ENCODE measurements around the gene ZNF680.
A peak's percentile ranks its signal among the peaks of the same experiment; 100 is the strongest.
"Not testable (repeated sequence)": the region's sequence is repeated elsewhere in the genome, so short reads cannot be mapped to it uniquely, and the experiment has no call there.

The ZNF680 gene

DNA sequence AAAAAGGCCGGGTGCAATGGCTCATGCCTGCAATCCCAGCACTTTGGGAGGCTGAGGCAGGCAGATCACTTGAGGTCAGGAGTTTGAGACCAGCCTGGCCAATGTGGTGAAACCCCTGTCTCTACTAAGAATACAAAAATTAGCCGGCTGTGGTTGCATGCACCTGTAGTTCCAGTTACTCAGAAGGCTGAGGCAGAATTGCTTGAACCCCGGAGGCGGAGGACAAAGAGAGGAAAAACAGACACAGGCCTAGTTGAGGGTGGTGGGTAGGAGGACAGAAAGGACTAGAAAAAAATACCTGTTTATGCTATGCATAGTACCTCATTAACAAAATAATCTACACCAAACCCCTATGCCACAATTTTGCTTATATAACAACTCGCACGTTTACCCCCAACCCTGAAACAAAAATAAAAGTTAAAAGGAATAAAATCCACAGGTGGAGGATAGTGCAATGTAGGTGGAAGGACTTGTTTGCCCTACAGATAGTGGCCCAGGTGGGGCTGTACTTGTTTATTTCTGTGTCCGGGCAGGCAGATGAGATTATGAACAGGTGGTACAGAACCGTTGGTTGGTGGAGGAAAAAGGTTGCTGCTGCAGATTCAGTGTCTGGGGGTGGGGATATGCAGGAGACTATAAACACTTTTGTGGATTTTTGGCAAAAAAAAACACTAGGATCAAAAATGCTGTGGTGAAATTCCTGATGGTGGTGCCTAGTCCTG is 5.1 kb downstream of the ZNF680 start:
- no peaks in the 10 kb centered on the region for H3K27me3 ChIP-seq (ENCODE audit: insufficient read depth, low read length, poor library complexity)
- peaks cover 65% of the 10 kb centered on the region for H3K36me3 ChIP-seq (ENCODE audit: insufficient read depth, low read length)
- H3K9ac ChIP-seq (ENCODE audit: low read depth, low read length) = no peak overlapping the region
- H3K9me3 ChIP-seq (ENCODE audit: insufficient read depth, low read length, severe bottlenecking) = peaks cover 23% of the 10 kb centered on the region
- TF ChIP-seq EZH2 (IDR thresholded peaks at IDR 0.05; ENCODE audit: borderline replicate concordance, low read depth, low read length, severe bottlenecking) = no peak
- TF ChIP-seq, protein P1, sequence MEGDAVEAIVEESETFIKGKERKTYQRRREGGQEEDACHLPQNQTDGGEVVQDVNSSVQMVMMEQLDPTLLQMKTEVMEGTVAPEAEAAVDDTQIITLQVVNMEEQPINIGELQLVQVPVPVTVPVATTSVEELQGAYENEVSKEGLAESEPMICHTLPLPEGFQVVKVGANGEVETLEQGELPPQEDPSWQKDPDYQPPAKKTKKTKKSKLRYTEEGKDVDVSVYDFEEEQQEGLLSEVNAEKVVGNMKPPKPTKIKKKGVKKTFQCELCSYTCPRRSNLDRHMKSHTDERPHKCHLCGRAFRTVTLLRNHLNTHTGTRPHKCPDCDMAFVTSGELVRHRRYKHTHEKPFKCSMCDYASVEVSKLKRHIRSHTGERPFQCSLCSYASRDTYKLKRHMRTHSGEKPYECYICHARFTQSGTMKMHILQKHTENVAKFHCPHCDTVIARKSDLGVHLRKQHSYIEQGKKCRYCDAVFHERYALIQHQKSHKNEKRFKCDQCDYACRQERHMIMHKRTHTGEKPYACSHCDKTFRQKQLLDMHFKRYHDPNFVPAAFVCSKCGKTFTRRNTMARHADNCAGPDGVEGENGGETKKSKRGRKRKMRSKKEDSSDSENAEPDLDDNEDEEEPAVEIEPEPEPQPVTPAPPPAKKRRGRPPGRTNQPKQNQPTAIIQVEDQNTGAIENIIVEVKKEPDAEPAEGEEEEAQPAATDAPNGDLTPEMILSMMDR (IDR thresholded peaks at IDR 0.05; ENCODE audit: borderline replicate concordance, extremely low read depth, low read length, poor library complexity, severe bottlenecking) = no peak
- no peak overlapping the region for H2AFZ ChIP-seq (ENCODE audit: low read depth, low read length)
- ATAC-seq (ENCODE audit: insufficient read depth, low read depth) = no peak
- no peak overlapping the region; a peak in 1 of 4 replicates for H3K4me3 ChIP-seq (ENCODE audit: low read depth in 1 of 2, low read length in 2 of 2)
- peaks cover 34% of the 10 kb centered on the region for H3K4me1 ChIP-seq (ENCODE audit: insufficient read depth, low read length)
- H3K79me2 ChIP-seq (ENCODE audit: insufficient read depth, low read length) = peaks cover 94% of the 10 kb centered on the region
- DNase-seq = no peak
- 0 out of 2 replicates have a peak, but pooled peaks cover 4% of the 10 kb centered on the region for H4K20me1 ChIP-seq (ENCODE audit: insufficient read depth, low read length)
- no peak overlapping the region for H3K4me2 ChIP-seq (ENCODE audit: insufficient read depth, low read length)
- H3K27ac ChIP-seq (ENCODE audit: low read length) = no peak overlapping the region

DNA sequence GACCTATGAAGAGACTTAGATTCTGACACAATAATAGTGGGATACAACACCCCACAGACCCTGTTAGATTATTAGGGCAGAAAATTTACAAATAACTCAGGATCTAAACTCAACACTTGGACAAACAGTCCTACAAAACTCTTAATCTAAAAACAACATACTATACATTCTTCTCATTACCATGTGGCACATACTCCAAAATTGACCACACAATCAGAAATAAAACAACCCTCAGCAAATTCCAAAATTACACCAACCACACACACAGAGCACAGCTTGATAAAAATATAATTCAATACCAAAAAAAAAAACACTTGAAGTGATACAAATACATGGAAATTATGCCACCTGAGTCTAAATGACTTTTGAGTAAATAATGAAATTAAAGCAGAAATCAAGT is 7.8 kb downstream of the ZNF680 start:
- peaks cover 16% of the 10 kb centered on the region for H3K4me1 ChIP-seq (ENCODE audit: insufficient read depth, low read length)
- H3K27ac ChIP-seq (ENCODE audit: low read length) = no peak overlapping the region
- no peak overlapping the region for H2AFZ ChIP-seq (ENCODE audit: low read depth, low read length)
- H3K4me2 ChIP-seq (ENCODE audit: insufficient read depth, low read length) = no peak overlapping the region
- no peaks in the 10 kb centered on the region for H3K27me3 ChIP-seq (ENCODE audit: insufficient read depth, low read length, poor library complexity)
- peaks cover 70% of the 10 kb centered on the region for H3K36me3 ChIP-seq (ENCODE audit: insufficient read depth, low read length)
- peaks cover 17% of the 10 kb centered on the region for H3K9me3 ChIP-seq (ENCODE audit: insufficient read depth, low read length, severe bottlenecking)
- peaks cover 5% of the 10 kb centered on the region; the same call in 1 of the 2 replicates for H4K20me1 ChIP-seq (ENCODE audit: insufficient read depth, low read length)
- H3K9ac ChIP-seq (ENCODE audit: low read depth, low read length) = no peak overlapping the region
- peaks cover 97% of the 10 kb centered on the region for H3K79me2 ChIP-seq (ENCODE audit: insufficient read depth, low read length)
- ATAC-seq (ENCODE audit: insufficient read depth, low read depth) (no peak), DNase-seq (no peak)
- H3K4me3 ChIP-seq (ENCODE audit: low read depth in 1 of 2, low read length in 2 of 2) = no peak overlapping the region
- no peak for TF ChIP-seq EZH2 (IDR thresholded peaks at IDR 0.05; ENCODE audit: borderline replicate concordance, low read depth, low read length, severe bottlenecking)
- TF ChIP-seq, protein P1 (IDR thresholded peaks at IDR 0.05; ENCODE audit: borderline replicate concordance, extremely low read depth, low read length, poor library complexity, severe bottlenecking) = no peak

DNA sequence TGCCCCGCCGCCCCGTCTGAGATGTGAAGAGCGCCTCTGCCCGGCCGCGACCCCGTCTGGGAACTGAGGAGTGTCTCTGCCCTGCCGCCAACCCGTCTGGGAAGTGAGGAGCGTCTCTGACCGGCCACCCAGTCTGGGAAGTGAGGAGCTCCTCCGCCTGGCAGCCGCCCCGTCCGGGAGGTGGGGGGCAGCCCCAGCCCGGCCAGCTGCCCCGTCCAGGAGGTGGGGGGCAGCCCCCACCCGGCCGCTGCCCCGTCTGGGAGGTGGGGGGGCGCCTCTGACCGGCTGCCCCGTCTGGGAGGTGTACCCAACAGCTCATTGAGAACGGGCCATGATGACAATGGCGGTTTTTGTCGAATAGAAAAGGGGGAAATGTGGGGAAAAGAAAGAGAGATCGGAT is 8.7 kb downstream of the ZNF680 start:
- not testable (repeated sequence) for H3K27me3 ChIP-seq (ENCODE audit: insufficient read depth, low read length, poor library complexity); H3K4me2 ChIP-seq (ENCODE audit: insufficient read depth, low read length); H4K20me1 ChIP-seq (ENCODE audit: insufficient read depth, low read length); H2AFZ ChIP-seq (ENCODE audit: low read depth, low read length); H3K4me3 ChIP-seq (ENCODE audit: low read depth in 1 of 2, low read length in 2 of 2); H3K9ac ChIP-seq (ENCODE audit: low read depth, low read length); H3K27ac ChIP-seq (ENCODE audit: low read length); ATAC-seq (ENCODE audit: insufficient read depth, low read depth); DNase-seq
- peaks cover 97% of the 10 kb centered on the region for H3K79me2 ChIP-seq (ENCODE audit: insufficient read depth, low read length)
- peaks cover 71% of the 10 kb centered on the region for H3K36me3 ChIP-seq (ENCODE audit: insufficient read depth, low read length)
- peaks cover 10% of the 10 kb centered on the region for H3K4me1 ChIP-seq (ENCODE audit: insufficient read depth, low read length)
- H3K9me3 ChIP-seq (ENCODE audit: insufficient read depth, low read length, severe bottlenecking) = peaks cover 17% of the 10 kb centered on the region

DNA sequence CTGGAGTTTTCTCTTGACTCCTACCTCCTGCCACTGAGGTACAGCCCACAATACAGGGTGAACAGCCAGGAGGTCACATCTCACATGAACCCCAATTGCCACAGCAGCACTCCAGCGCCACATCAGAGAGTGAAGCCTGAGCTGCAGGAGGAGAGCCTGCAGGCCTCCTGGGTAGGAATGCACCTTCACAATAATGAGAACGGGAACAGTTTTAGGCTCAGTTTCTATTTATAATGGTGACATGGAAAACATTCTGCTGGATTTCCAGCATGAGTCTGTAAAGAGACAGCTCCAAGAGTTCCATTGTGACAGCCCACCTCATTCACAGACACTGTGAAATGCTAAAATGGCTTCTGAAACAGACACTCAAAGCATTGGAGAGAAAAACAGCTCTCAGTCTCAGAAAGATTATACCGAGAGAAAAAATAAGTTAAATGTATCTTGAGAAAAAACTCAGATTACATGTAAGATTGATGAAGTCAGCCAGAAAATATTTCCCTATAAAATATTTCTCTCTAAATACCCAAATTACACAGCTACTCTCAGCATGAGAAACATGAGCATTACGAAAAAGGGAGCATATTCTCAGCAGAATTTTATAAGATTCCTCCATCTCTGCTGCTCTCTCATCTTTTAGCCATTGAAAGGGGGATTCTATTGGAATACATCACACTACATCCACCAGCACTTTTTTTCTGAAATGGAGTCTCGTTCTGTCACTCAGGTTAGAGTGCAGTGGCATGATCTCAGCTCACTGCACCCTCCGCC is 11.3 kb downstream of the ZNF680 start:
- DNase-seq = no peak
- H3K27ac ChIP-seq (ENCODE audit: low read length) = no peak overlapping the region
- H3K4me3 ChIP-seq (ENCODE audit: low read depth in 1 of 2, low read length in 2 of 2) = no peak overlapping the region
- no peak overlapping the region for H2AFZ ChIP-seq (ENCODE audit: low read depth, low read length)
- peaks cover 67% of the 10 kb centered on the region for H3K36me3 ChIP-seq (ENCODE audit: insufficient read depth, low read length)
- H3K9ac ChIP-seq (ENCODE audit: low read depth, low read length) = no peak overlapping the region
- peaks cover 96% of the 10 kb centered on the region for H3K79me2 ChIP-seq (ENCODE audit: insufficient read depth, low read length)
- no peak for TF ChIP-seq EZH2 (IDR thresholded peaks at IDR 0.05; ENCODE audit: borderline replicate concordance, low read depth, low read length, severe bottlenecking)
- TF ChIP-seq, protein P1 (IDR thresholded peaks at IDR 0.05; ENCODE audit: borderline replicate concordance, extremely low read depth, low read length, poor library complexity, severe bottlenecking) = no peak
- H3K27me3 ChIP-seq (ENCODE audit: insufficient read depth, low read length, poor library complexity) = no peaks in the 10 kb centered on the region
- 0 out of 3 replicates have a peak, but pooled peaks have one; percentile 27 for ATAC-seq (ENCODE audit: insufficient read depth, low read depth)
- no peaks in the 10 kb centered on the region for H3K4me1 ChIP-seq (ENCODE audit: insufficient read depth, low read length)
- H3K9me3 ChIP-seq (ENCODE audit: insufficient read depth, low read length, severe bottlenecking) = peaks cover 7% of the 10 kb centered on the region
- H3K4me2 ChIP-seq (ENCODE audit: insufficient read depth, low read length) = no peak overlapping the region
- H4K20me1 ChIP-seq (ENCODE audit: insufficient read depth, low read length) = peaks cover 9% of the 10 kb centered on the region; the same call in 1 of the 2 replicates

Measured in DND-41 (cell line).